ENCODE measurements around the gene LRP2BP.

Gene LRP2BP

GRCh38 chr4:185411849-185412248, 16.1 kb upstream of the LRP2BP start:
- TF ChIP-seq CTCF (IDR thresholded peaks at IDR 0.05; ENCODE audit: control insufficient read depth, extremely low read depth, insufficient read depth): no peak
- H3K4me3 ChIP-seq (ENCODE audit: low read depth, low read length): no peak overlapping the region
- no peak for DNase-seq (ENCODE audit: low read depth)

DNA sequence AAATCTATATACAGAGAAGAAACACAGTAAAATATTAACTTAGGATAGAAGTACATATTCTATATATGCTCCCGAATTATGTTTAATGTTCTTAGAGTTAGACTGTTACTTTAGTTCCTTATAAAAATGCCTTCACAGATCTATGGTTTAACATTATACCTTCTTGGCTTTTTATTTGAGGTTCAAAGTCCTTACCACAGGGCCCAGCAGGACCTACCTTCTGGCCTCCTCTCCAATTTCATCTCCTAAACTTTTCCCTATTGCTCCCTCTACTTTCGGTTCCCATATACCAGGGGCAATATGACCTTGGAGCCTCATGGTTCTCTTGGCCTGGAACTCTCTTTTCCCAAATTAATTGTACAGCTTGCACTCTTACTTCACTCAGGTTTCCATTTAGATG, 12.7 kb upstream of the LRP2BP start:
- no peak overlapping the region for H3K4me3 ChIP-seq (ENCODE audit: low read depth, low read length)
- DNase-seq (ENCODE audit: low read depth): no peak
- TF ChIP-seq CTCF (IDR thresholded peaks at IDR 0.05; ENCODE audit: control insufficient read depth, extremely low read depth, insufficient read depth): no peak

DNA sequence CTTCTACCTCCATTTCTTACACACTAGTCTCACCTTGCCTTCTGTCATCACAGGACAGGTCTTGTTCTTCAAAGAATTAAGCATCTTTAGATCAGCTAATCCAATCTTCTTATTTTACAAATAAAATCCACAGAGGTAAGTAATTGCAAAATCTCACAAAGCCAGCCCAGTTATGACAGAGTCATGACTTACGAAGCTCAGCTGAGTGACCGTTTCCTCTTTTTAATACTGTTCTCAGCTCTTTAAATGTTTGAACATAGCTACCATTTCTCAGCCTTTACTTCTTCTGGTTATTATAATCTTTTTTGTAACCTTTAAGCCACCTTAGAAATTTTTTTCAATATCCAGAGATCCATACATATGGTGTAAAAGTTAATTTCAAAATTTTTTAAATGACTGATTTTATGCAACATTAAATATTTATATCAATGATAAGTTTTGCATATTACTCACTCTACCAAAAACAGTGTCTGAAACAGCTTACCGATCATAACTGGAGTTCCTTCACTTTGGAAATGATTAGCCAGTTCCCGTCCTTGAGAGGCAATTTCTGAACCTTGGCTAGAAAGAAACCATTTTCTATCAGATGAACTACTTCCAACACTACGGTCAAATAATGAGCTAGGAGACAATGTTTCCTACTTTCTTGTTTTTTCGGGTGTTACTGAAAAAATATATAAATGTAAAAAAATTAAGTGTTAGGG, 9.7 kb upstream of the LRP2BP start:
- H3K4me3 ChIP-seq (ENCODE audit: low read depth, low read length): no peak overlapping the region
- no peak for TF ChIP-seq CTCF (IDR thresholded peaks at IDR 0.05; ENCODE audit: control insufficient read depth, extremely low read depth, insufficient read depth)
- DNase-seq (ENCODE audit: low read depth): no peak

DNA sequence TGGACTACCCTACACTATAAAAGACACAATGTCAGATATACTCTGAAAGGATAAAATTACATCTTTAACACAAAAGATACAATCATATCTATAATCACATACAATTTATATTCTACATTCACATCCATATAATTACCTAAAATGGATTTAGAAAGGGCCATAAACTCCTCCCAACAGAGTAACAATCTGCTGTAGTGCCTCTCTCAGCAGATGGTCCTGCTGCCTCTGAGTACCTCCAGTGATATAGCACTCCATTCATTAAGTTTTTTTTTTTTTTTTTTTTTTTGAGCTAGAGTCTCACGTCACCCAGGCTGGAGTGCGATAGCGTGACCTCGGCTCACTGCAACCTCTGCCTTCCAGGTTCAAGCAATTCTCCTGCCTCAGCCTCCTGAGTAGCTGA, 8.3 kb upstream of the LRP2BP start:
- no peak for TF ChIP-seq CTCF (IDR thresholded peaks at IDR 0.05; ENCODE audit: control insufficient read depth, extremely low read depth, insufficient read depth)
- H3K4me3 ChIP-seq (ENCODE audit: low read depth, low read length): no peak overlapping the region
- no peak for DNase-seq (ENCODE audit: low read depth)

GRCh38 chr4:185399466-185399865, 3.7 kb upstream of the LRP2BP start:
- no peak for TF ChIP-seq CTCF (IDR thresholded peaks at IDR 0.05; ENCODE audit: control insufficient read depth, extremely low read depth, insufficient read depth)
- peak; percentile 56 for DNase-seq (ENCODE audit: low read depth)
- H3K4me3 ChIP-seq (ENCODE audit: low read depth, low read length): peak overlapping the region; percentile 40

DNA sequence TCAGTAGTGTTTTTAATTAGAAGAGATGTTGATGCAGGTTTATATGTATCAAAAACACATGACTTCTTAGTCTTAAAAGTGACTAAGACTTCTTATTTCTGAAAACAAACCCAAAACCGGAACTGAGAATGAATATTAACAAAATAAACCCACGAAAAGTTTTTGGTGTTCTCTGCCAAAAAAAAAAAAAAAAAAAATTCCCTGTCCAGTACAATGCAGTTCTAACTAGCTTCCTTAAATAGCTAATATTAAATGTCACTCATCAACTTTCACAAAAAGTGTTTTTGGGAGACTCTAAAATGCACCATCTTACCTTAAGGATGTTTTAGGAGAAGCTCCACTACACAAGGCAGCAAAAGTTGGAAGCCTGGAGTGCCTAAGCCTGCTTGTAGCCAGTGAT, 2.9 kb upstream of the LRP2BP start:
- peak overlapping the region; percentile 40; the same call in 1 of the 2 replicates for H3K4me3 ChIP-seq (ENCODE audit: low read depth, low read length)
- DNase-seq (ENCODE audit: low read depth): no peak
- TF ChIP-seq CTCF (IDR thresholded peaks at IDR 0.05; ENCODE audit: control insufficient read depth, extremely low read depth, insufficient read depth): no peak

Measured in LNCaP clone FGC (cell line).